ENCODE measurements around the gene SYT5.
A peak's percentile ranks its signal among the peaks of the same experiment; 100 is the strongest.
"Not testable (repeated sequence)": the region's sequence is repeated elsewhere in the genome, so short reads cannot be mapped to it uniquely, and the experiment has no call there.

Gene SYT5

GRCh38 chr19:55169136-55169535, 11.0 kb downstream of the SYT5 start:
- Mint-ChIP-seq H3K4me3 (no peak overlapping the region), H3K27me3 (ENCODE audit: low read depth) (peaks cover 74% of the 10 kb centered on the region), H3K9me3 (no peaks in the 10 kb centered on the region), H3K36me3 (ENCODE audit: low read depth) (no peaks in the 10 kb centered on the region), H3K4me1 (ENCODE audit: low read depth) (peaks cover 18% of the 10 kb centered on the region), H3K27ac (no peak overlapping the region)
- DNase-seq (ENCODE audit: low spot score) = no peak

GRCh38 chr19:55166530-55167268, 13.4 kb downstream of the SYT5 start, which contains the start of gene DNAAF3:
DNAAF3 (minus strand) TSS chr19:55166613; CDS start chr19:55166413, 200 bp downstream.
- Mint-ChIP-seq H3K36me3 (ENCODE audit: low read depth) (no peaks in the 10 kb centered on the region), H3K4me1 (ENCODE audit: low read depth) (peaks cover 9% of the 10 kb centered on the region), H3K27ac (peak within 1 kb of the TSS; percentile 26), H3K9me3 (no peaks in the 10 kb centered on the region), H3K4me3 (peak within 1 kb of the TSS; percentile 85), H3K27me3 (ENCODE audit: low read depth) (peaks cover 54% of the 10 kb centered on the region)
- DNase-seq (ENCODE audit: low spot score) = peak; percentile 77

- Mint-ChIP-seq H3K27ac (no peak overlapping the region), H3K9me3 (no peaks in the 10 kb centered on the region), H3K36me3 (ENCODE audit: low read depth) (no peaks in the 10 kb centered on the region), H3K4me1 (ENCODE audit: low read depth) (peaks cover 9% of the 10 kb centered on the region), H3K27me3 (ENCODE audit: low read depth) (peaks cover 47% of the 10 kb centered on the region), H3K4me3 (peak overlapping the region; percentile 85)
- peak; percentile 29 for DNase-seq (ENCODE audit: low spot score)
Observed at GRCh38 chr19:55165952-55166529, 14.0 kb downstream of the SYT5 start.

- Mint-ChIP-seq H3K9me3 (no peaks in the 10 kb centered on the region), H3K4me3 (no peak overlapping the region)
Observed at GRCh38 chr19:55161571-55162322, 18.3 kb downstream of the SYT5 start.

GRCh38 chr19:55160986-55161365, 19.1 kb downstream of the SYT5 start:
- H3K27me3 Mint-ChIP-seq (ENCODE audit: low read depth) = peaks cover 36% of the 10 kb centered on the region
- no peaks in the 10 kb centered on the region for H3K9me3 Mint-ChIP-seq
- no peak overlapping the region for H3K27ac Mint-ChIP-seq
- DNase-seq (ENCODE audit: low spot score) = no peak
- H3K4me3 Mint-ChIP-seq = no peak overlapping the region
- peaks cover 9% of the 10 kb centered on the region for H3K4me1 Mint-ChIP-seq (ENCODE audit: low read depth)
- no peaks in the 10 kb centered on the region for H3K36me3 Mint-ChIP-seq (ENCODE audit: low read depth)

More at GRCh38 chr19:55161571-55162322, 18.3 kb downstream of the SYT5 start:
- Mint-ChIP-seq H3K36me3 (ENCODE audit: low read depth) (no peaks in the 10 kb centered on the region), H3K4me1 (ENCODE audit: low read depth) (peaks cover 11% of the 10 kb centered on the region), H3K27me3 (ENCODE audit: low read depth) (peaks cover 38% of the 10 kb centered on the region), H3K27ac (no peak overlapping the region)
- no peak for DNase-seq (ENCODE audit: low spot score)

GRCh38 chr19:55160128-55160985, 19.7 kb downstream of the SYT5 start:
- Mint-ChIP-seq H3K27me3 (ENCODE audit: low read depth) (peaks cover 30% of the 10 kb centered on the region), H3K4me3 (no peak overlapping the region), H3K9me3 (no peaks in the 10 kb centered on the region), H3K27ac (peak overlapping the region; percentile 36), H3K36me3 (ENCODE audit: low read depth) (no peaks in the 10 kb centered on the region), H3K4me1 (ENCODE audit: low read depth) (peaks cover 9% of the 10 kb centered on the region)
- peak; percentile 86 for DNase-seq (ENCODE audit: low spot score)

- Mint-ChIP-seq H3K4me3 (no peak overlapping the region), H3K36me3 (ENCODE audit: low read depth) (no peaks in the 10 kb centered on the region), H3K27ac (no peak overlapping the region), H3K9me3 (no peaks in the 10 kb centered on the region), H3K27me3 (ENCODE audit: low read depth) (peaks cover 26% of the 10 kb centered on the region), H3K4me1 (ENCODE audit: low read depth) (peaks cover 10% of the 10 kb centered on the region)
- no peak for DNase-seq (ENCODE audit: low spot score)
Observed at GRCh38 chr19:55158848-55159749, 21.0 kb downstream of the SYT5 start.

- H3K27ac Mint-ChIP-seq = peak overlapping the region; percentile 26
- no peak for DNase-seq (ENCODE audit: low spot score)
Observed at GRCh38 chr19:55158423-55158822, 21.7 kb downstream of the SYT5 start.

GRCh38 chr19:55157064-55157908, 22.8 kb downstream of the SYT5 start, which contains the start of gene TNNI3:
TNNI3 (minus strand) TSS chr19:55157732; CDS start chr19:55157589, 143 bp downstream.
- peaks cover 23% of the 10 kb centered on the region for H3K27me3 Mint-ChIP-seq (ENCODE audit: low read depth)
- H3K27ac Mint-ChIP-seq = peak within 1 kb of the TSS; percentile 26
- peaks cover under 1% of the 10 kb centered on the region for H3K9me3 Mint-ChIP-seq
- no peak within 1 kb of the TSS for H3K4me3 Mint-ChIP-seq
- peaks cover 17% of the 10 kb centered on the region for H3K4me1 Mint-ChIP-seq (ENCODE audit: low read depth)
- no peaks in the 10 kb centered on the region for H3K36me3 Mint-ChIP-seq (ENCODE audit: low read depth)
- no peak for DNase-seq (ENCODE audit: low spot score)

More at GRCh38 chr19:55158423-55158822, 21.7 kb downstream of the SYT5 start:
- Mint-ChIP-seq H3K4me3 (no peak overlapping the region), H3K27me3 (ENCODE audit: low read depth) (peaks cover 26% of the 10 kb centered on the region), H3K9me3 (no peaks in the 10 kb centered on the region), H3K4me1 (ENCODE audit: low read depth) (peaks cover 14% of the 10 kb centered on the region), H3K36me3 (ENCODE audit: low read depth) (no peaks in the 10 kb centered on the region)

GRCh38 chr19:55156202-55157063, 23.7 kb downstream of the SYT5 start:
- peaks cover 23% of the 10 kb centered on the region for H3K27me3 Mint-ChIP-seq (ENCODE audit: low read depth)
- H3K9me3 Mint-ChIP-seq = peaks cover 8% of the 10 kb centered on the region
- H3K27ac Mint-ChIP-seq = no peak overlapping the region

GRCh38 chr19:55155784-55156183, 24.3 kb downstream of the SYT5 start:
- H3K9me3 Mint-ChIP-seq = peaks cover 10% of the 10 kb centered on the region
- not testable (repeated sequence) for DNase-seq (ENCODE audit: low spot score); H3K4me3 Mint-ChIP-seq; H3K36me3 Mint-ChIP-seq (ENCODE audit: low read depth); H3K27ac Mint-ChIP-seq
- H3K4me1 Mint-ChIP-seq (ENCODE audit: low read depth) = peaks cover 22% of the 10 kb centered on the region
- peaks cover 23% of the 10 kb centered on the region for H3K27me3 Mint-ChIP-seq (ENCODE audit: low read depth)

More at GRCh38 chr19:55156202-55157063, 23.7 kb downstream of the SYT5 start:
- DNase-seq (ENCODE audit: low spot score) = peak; percentile 9
- Mint-ChIP-seq H3K36me3 (ENCODE audit: low read depth) (no peaks in the 10 kb centered on the region), H3K4me3 (no peak overlapping the region), H3K4me1 (ENCODE audit: low read depth) (peaks cover 22% of the 10 kb centered on the region)

All from T-helper 2 cell treated with Interferon-gamma antibody and Interleukin-4, amounts not matched to agents 5 μg/mL and 100 μg/mL, for 36 hours (primary cell).